IPS DF 4.7 (cell line): ENCODE measurements around the gene CEP128.

Experiments
- DNase-seq: peaks from one replicate; pipeline ENCODE4 v3.0.0-alpha.2; 2013; ENCODE audit warnings: low spot score; ENCODE audit errors: extremely low read depth

CEP128 gene

DNA sequence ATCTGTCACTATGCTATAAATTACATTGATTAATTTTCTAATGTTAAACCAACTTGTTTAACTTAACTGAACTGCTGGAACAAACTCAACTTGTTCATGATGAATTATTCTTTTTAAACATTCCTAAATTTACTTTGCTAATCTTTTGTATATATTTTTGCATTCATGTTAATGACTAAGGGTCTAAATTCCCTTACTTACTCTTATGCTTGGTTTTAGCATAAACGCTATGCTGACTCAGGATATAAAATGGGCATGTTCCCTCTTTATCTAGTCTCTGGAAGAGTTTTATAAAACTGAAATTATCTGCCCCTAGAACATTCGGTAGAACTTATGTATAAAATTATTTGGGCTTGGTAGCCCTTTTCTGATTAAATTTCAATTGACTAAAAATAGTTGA, 387.4 kb downstream of the CEP128 start:
- DNase-seq, result no peak

- no peak for DNase-seq
These were observed 392.4 kb downstream of the CEP128 start for GRCh38 chr14:80549141-80549540.

GRCh38 chr14:80545935-80546854, 395.3 kb downstream of the CEP128 start:
- no peak for DNase-seq

GRCh38 chr14:80544366-80544765, 397.2 kb downstream of the CEP128 start:
- DNase-seq, result no peak

GRCh38 chr14:80543211-80543610, 398.3 kb downstream of the CEP128 start:
- DNase-seq, result no peak

DNA sequence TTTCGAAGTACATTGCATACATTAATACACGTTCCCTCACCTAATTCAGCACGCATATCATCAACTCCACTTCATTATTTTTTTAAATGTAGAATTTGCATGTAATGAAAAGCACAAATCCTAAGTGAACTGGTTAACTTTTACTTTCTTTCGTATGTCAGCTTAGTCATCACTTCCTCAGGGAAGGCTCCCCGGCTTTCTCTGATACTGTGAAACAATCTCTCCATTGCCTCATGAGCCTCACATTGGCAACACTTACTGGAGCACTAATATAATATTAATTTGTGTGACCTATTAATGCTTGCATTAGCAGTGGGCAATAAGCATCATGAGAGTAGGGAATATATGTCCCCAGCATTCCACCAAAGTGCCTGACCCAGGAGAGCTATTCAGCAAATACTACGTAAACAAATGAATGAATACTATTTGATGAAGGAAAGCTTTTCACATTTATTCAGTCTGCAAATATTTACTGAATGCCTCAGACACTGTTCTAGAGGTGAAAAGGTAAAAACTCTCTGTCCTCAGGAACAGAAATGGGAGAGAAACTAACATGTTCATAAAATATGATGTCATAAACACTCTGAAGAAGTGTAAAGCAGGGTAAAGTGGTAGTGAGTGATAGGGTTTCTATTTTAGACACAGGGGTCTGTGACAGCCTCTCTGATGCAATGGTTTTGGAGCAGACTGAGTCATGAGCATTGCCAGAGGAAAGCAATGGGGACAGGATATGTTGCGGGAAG, 402.7 kb downstream of the CEP128 start:
- no peak for DNase-seq

DNA sequence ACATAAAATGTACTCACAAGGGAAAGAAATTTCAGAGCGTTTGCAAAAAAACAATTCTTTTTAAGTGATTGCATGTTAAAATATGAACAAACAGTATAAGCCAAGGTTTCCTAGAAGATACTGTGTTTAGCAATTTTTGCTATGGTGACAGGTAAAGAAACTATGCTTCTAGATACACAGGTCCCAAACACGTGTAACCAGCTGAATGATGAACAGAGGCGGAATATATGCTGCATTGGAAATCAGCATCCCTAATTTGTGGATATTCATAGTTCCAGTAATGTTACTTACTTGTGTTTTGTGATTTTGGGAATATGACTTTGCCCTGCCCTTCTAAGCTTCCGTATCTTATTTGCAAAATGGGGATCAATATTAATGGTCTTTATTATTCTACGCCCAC, 403.9 kb downstream of the CEP128 start:
- no peak for DNase-seq

- no peak for DNase-seq
These were observed 405.1 kb downstream of the CEP128 start for GRCh38 chr14:80536456-80536855.

- DNase-seq, result no peak
These were observed 406.4 kb downstream of the CEP128 start for GRCh38 chr14:80535171-80535570.

- no peak for DNase-seq
These were observed 417.9 kb downstream of the CEP128 start for GRCh38 chr14:80523518-80524117.

DNA sequence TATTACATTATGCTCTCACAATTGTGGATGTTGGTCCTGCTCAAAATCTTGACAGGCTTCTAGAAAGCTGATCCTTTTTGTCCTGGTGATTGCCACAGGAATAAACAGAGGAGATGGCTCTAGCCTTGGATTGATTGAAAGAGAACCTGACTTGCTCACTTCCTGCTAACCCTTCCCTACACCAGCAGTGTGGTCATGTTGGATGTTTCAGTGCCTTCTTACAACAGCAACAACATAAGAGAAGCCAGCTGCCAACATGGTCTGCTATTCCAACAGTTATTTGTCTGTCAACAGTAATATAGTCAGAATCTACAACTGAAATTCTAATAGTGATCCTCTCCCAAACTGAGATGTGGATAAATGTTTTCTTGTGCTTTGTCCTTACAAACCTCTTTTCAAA, 418.6 kb downstream of the CEP128 start:
- DNase-seq, result no peak

- no peak for DNase-seq
These were observed 419.1 kb downstream of the CEP128 start for GRCh38 chr14:80522411-80522810.

DNA sequence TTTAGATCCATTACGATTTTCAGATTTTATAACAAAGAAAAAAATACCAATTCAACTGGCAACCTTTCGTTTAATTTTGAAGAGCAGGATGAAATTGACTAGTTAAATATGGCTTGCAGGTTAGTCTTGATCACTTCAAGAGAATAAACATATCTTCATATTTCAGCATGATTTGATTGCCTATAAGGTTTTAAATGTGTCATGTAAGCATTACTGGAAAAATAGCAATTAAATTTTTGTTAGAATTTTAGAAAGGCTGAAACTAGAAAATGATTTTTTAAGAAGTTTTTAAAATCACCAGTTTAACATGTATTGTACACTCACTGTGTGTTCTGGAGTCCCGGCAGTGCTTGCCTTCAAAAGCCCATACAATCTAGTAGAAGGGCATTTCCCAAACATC, 420.1 kb downstream of the CEP128 start:
- DNase-seq, result no peak

DNA sequence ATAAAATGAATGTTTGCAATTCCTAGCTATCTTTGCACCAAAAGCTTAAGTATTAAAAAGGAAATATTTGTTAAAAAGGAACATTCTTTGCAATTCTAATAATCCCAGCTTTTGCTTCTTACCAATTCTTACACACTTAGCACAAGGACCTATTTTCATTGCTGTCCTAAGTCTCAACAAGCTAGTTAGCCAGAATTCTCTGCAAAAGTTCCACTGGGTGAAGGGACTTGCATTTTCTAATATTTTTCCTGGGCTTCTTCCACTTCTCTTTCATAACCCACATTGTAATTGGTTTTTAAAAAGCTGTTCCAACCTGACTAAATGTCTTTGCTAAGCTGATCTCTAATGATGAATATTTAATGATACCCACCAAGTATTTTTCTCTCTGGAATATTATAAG, 422.5 kb downstream of the CEP128 start:
- no peak for DNase-seq

DNA sequence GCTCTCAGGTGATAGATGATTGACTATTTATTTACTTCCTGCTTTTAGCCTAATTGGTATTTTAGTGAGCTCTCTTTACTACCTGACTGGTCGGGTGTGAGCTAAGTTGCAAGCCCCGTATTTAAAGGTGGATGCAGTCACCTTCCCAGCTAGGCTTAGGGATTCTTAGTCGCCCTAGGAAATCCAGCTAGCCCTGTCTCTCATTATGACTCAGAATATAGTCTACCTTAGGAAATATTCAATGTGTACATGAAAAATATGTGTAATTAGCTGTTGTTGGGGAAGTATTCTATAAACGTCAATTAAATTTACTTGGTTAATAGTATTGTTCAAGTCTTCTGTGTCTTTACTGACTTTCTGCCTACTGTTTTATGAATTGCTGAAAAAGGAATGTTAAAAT, 423.4 kb downstream of the CEP128 start:
- no peak for DNase-seq

DNA sequence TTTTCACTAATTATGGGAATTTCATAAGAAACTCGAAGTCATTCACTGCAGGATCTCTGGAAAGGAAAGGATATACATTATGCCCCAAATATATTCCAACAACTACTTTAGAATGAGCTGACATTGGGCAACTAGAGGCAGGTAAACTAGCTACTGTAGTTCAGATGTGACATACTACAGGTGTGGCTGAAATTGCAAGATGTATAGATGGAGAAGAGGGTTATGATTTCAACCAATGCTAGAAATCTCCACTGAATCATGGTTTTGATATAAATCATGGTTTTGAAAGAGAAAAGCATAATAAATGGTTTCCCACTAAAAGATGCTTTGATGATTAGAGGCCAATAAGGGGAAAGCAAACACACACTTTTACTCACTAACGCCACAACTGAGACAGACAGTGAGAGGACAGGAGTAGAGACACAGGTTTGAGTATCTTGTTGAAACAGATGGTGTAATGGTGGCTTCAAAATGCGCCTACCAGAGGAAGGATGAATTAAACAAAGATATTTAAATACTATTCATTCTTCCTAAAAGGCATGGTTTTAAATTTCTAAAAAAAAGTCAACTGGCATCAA, 434.2 kb downstream of the CEP128 start:
- DNase-seq, result no peak

- no peak for DNase-seq
These were observed 436.8 kb downstream of the CEP128 start for GRCh38 chr14:80504781-80505180.

GRCh38 chr14:80498533-80498932, 443.0 kb downstream of the CEP128 start:
- DNase-seq, result no peak

DNA sequence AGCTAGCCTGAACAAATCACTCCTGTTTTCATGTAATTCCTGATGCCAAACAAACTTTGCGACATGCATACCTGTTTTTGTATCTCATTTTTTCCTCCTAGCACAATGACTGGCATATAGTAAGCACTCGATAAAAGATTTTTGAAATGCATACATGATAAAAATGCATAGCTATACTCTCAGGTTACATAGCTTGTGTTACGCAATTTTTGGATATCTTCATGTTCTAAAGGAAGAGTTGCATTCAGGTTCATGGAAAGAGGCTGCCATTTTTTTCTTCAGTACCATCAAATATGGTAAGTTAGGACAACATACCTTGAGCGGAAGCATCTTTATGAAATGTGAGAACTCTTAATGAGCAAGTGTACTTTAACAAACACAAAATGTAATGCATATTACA, 445.4 kb downstream of the CEP128 start:
- DNase-seq, result no peak

GRCh38 chr14:80494769-80495168, 446.8 kb downstream of the CEP128 start:
- no peak for DNase-seq

- DNase-seq, result no peak
These were observed 447.9 kb downstream of the CEP128 start for GRCh38 chr14:80493620-80494019.

- no peak for DNase-seq
These were observed 449.9 kb downstream of the CEP128 start for GRCh38 chr14:80491650-80492049.
